Aorta (tissue), 5 donors: ENCODE results near the gene FLYWCH2. TPM values are rescaled to one million over a fixed set of nuclear protein-coding genes. Genes with fewer than 3 reads are reported as not detected.
"Not testable (repeated sequence)": the region's sequence is repeated elsewhere in the genome, so short reads cannot be mapped to it uniquely, and the experiment has no call there.

Experiments used
- ATAC-seq: fragments of 200-7000 bp; cut with Tn5 transposase; one replicate; pipeline ENCODE4 v1.9.1; 2022; ENCODE audit warnings: moderate library complexity; ENCODE audit not compliant: low FRiP score
- DNase-seq, 2 donors: peaks; one replicate each; pipeline ENCODE4 v3.0.0-alpha.2; 2020
- H3K27ac ChIP-seq, 2 donors: one replicate each; pipeline ENCODE4 v1.5.1; 2013; ENCODE audit warnings: low read length in 2 of 2, mild to moderate bottlenecking in 2 of 2, moderate library complexity in 2 of 2, control low read depth in 1 of 2, inconsistent platforms in 1 of 2, low read depth in 1 of 2
- H3K27me3 ChIP-seq, 2 donors: one replicate each; pipeline ENCODE4 v1.6.1; 2013; ENCODE audit warnings: control low read depth in 1 of 2, low read length in 1 of 2, mild to moderate bottlenecking in 1 of 2, moderate library complexity in 1 of 2; ENCODE audit not compliant: insufficient read depth in 2 of 2, control insufficient read depth in 1 of 2
- H3K36me3 ChIP-seq, 2 donors: one replicate each; pipeline ENCODE4 v1.6.1; 2013; ENCODE audit warnings: control low read depth in 1 of 2, low read length in 1 of 2, mild to moderate bottlenecking in 1 of 2; ENCODE audit not compliant: insufficient read depth in 2 of 2, control insufficient read depth in 1 of 2
- H3K4me1 ChIP-seq, 2 donors: one replicate each; pipeline ENCODE4 v1.6.1; 2013; ENCODE audit warnings: low read length in 2 of 2, control low read depth in 1 of 2, mild to moderate bottlenecking in 1 of 2, moderate library complexity in 1 of 2; ENCODE audit not compliant: insufficient read depth in 2 of 2, control insufficient read depth in 1 of 2
- H3K4me3 ChIP-seq, 2 donors: one replicate each; pipeline ENCODE4 v1.5.1; 2013; ENCODE audit warnings: low read length in 2 of 2, control low read depth in 1 of 2, mild to moderate bottlenecking in 1 of 2
- H3K9me3 ChIP-seq: one replicate; pipeline ENCODE4 v1.6.1; 2013; ENCODE audit warnings: mild to moderate bottlenecking, low read length; ENCODE audit not compliant: control insufficient read depth
- WGBS, 2 donors: extraction: QIAGEN DNeasy Blood & Tissue Kit; methylation state at CpG; one replicate each; pipeline ENCODE4 v1.1.7; 2013; 5-methylcytosine and 5-hydroxymethylcytosine counted together
- intact Hi-C, 2 donors: fragments of 100-400 bp; cut with DNase I; formaldehyde crosslinking; loops; one replicate each; pipeline versions ENCODE4 v1.14.2 to v1.15.0; 2022
- polyA plus RNA-seq, 2 donors: library from polyadenylated mRNA; stranded (reverse); fragments of 200-250 nt; gene quantifications; one replicate each; pipeline ENCODE4 v1.2.3, GENCODE V29; 2013
- total RNA-seq, 2 donors: library from RNA; stranded (reverse); fragmentation: NEBNext Ultra II Directional; extraction: Animal tissue kit (Norgen Biotek cat#: 25700); gene quantifications; one replicate each; pipeline ENCODE4 v1.2.1, GENCODE V29; 2021
- donor health status: healthy with polysubstance abuse.
- donor health status: Bipolar disorder and iron deficiency.
- donor health status: DM: no; HTN: no; CAD: no.
- donor health status: DM: no; HTN: no; CAD: no.
- donor health status: DM: yes; HTN: yes; CAD: no.

FLYWCH2 gene
- total and polyA plus RNA-seq, 4 donors: 11.5 to 32.6 (median 16.7) TPM

DNA sequence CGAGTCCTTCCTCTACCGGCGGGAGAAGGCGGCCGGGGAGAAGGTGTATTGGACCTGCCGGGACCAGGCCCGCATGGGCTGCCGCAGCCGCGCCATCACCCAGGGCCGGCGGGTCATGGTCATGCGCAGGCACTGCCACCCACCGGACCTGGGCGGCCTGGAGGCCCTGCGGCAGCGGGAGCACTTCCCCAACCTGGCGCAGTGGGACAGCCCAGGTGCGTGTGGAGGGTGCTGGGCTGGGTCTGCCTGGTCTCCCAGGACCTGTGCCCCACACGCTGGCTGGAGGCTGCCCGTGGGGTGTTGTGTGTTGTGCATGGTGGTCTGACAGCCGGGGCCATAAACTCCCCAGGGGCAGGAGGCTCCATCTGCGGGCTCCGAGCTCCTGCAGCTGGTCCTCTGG, 54.2 kb downstream of the FLYWCH2 start:
- no peak for DNase-seq
- Histone ChIP-seq H3K27me3 (no peaks in the 10 kb centered on the region), H3K27ac (no peak overlapping the region), H3K4me1 (no peaks in the 10 kb centered on the region), H3K4me3 (no peak overlapping the region), H3K36me3 (peaks cover 3 to 7% of the 10 kb centered on the region in 2 donors), H3K9me3 (no peaks in the 10 kb centered on the region)
- 88 to 92% methylated on average over 23 to 24 of the region's 24 CpGs for WGBS, 2 donors
- no peak for ATAC-seq
- intact Hi-C loops: no loop called here

DNA sequence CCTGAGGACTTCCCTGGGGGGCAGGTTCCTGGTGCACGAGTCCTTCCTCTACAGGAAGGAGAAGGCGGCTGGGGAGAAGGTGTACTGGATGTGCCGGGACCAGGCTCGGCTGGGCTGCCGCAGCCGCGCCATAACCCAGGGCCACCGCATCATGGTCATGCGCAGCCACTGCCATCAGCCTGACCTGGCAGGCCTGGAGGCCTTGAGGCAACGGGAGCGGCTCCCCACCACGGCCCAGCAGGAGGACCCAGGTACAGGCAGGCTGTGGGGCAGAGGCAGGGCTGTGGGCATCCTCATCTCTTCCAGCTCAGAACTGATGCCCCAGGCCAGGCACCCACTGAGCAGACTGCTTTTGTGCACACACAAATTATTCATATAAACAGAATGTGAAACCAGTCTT, 55.2 kb downstream of the FLYWCH2 start:
- no peaks in the 10 kb centered on the region for H3K27me3 ChIP-seq
- intact Hi-C loops: no loop called here
- H3K27ac ChIP-seq: no peak overlapping the region
- peaks cover 3 to 7% of the 10 kb centered on the region in 2 donors for H3K36me3 ChIP-seq
- no peak overlapping the region for H3K4me3 ChIP-seq
- H3K4me1 ChIP-seq: no peaks in the 10 kb centered on the region
- ATAC-seq (no peak), DNase-seq (no peak)
- no peaks in the 10 kb centered on the region for H3K9me3 ChIP-seq
- WGBS, 2 donors: 94 to 95% methylated on average over 11 to 12 of the region's 12 CpGs

DNA sequence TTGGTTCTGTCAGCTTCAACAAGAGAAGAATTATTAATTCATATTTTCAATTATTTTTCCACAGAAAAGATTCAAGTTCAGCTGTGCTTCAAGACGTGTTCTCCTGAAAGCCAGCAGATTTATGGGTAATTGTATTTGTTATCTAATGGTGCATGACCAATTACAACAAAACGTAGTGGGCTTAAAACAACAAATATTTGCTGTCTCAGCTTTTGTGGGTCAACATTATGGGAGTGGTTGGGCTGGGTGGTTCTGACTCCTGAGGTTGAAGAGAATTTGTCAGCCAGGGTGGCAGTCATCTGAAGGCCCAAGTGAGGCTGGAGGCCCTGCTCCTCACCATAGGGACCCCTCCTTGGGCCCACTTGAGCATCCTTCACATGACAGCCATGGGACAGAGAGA, 57.0 kb downstream of the FLYWCH2 start:
- Histone ChIP-seq H3K36me3 (peaks cover 3 to 7% of the 10 kb centered on the region in 2 donors), H3K27me3 (no peaks in the 10 kb centered on the region), H3K9me3 (no peaks in the 10 kb centered on the region), H3K4me1 (no peaks in the 10 kb centered on the region), H3K4me3 (no peak overlapping the region), H3K27ac (no peak overlapping the region)
- no peak for ATAC-seq
- 49 to 61% methylated on average over 2 of the region's 2 CpGs for WGBS, 2 donors
- no peak for DNase-seq
- intact Hi-C loops: no loop called here

DNA sequence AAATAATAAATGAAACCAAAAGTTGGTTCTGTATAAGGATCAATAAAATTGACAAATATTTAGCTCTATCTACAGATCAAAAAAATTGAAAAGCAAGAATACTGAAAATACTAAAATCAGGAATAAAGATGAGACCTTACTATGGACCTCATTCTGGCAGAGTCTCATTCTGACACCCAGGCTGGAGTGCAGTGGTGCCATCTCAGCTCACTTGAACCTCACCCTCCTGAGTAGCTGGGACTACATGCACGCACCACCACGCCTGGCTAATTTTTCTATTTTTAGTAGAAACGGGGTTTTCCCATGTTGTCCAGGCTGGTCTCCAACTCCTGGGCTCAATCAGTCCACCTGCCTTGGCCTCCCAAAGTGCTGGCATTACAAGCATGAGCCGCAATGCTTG, 59.0 kb downstream of the FLYWCH2 start:
- Histone ChIP-seq H3K9me3 (no peaks in the 10 kb centered on the region), H3K36me3 (peaks cover 0 to 5% of the 10 kb centered on the region in 2 donors), H3K4me1 (no peaks in the 10 kb centered on the region), H3K4me3 (no peak overlapping the region), H3K27ac (no peak overlapping the region), H3K27me3 (no peaks in the 10 kb centered on the region)
- WGBS, 2 donors: 72% methylated on average over 4 of the region's 4 CpGs
- DNase-seq: no peak
- intact Hi-C loops: no loop called here
- no peak for ATAC-seq

DNA sequence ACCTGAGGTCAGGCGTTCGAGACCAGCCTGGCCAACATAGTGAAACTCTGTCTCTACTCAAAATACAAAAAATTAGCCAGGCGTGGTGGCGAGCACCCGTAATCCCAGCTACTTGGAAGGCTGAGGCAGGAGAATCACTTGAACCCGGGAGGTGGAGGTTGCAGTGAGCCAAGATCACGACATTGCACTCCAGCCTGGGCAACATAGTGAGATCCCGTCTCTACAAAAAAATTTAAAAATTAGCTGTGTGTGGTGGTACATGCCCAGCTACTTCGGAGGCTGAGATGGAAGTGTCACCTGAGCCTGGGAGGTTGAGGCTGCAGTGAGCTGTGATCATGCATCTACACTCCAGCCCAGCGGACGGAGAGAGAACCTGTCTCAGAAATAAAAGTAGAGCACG, 60.7 kb downstream of the FLYWCH2 start:
- ATAC-seq, H3K27ac ChIP-seq, H3K27me3 ChIP-seq, H3K36me3 ChIP-seq, H3K4me3 ChIP-seq, DNase-seq, intact Hi-C loops, H3K9me3 ChIP-seq, H3K4me1 ChIP-seq: not testable (repeated sequence)
- WGBS, 2 donors: 87 to 88% methylated on average over 12 of the region's 12 CpGs

DNA sequence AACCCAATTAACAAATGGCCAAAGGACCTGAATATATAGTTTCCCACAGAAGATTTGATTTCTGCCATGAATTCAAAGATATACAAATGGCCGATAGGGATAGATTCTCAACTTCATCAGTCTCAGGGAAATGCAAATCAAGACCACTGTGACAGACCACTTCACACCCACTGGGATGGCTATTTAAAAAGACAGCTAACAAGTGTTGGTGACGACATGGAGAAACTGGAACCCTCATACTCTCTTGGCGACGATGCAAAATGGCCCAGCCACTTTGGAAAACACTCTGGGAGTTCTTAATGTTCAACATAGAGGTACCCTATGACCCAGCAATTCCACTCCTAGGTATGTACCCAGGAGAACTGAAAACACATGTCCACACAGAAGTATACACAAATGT, 63.6 kb downstream of the FLYWCH2 start:
- no peaks in the 10 kb centered on the region for H3K9me3 ChIP-seq
- peaks cover 0 to 4% of the 10 kb centered on the region in 2 donors for H3K36me3 ChIP-seq

More for the DNA sequence above, 63.6 kb downstream of the FLYWCH2 start:
- Histone ChIP-seq H3K4me1 (no peaks in the 10 kb centered on the region), H3K27me3 (no peaks in the 10 kb centered on the region), H3K4me3 (no peak overlapping the region), H3K27ac (no peak overlapping the region)
- WGBS, 2 donors: 95 to 97% methylated on average over 4 of the region's 4 CpGs
- no peak for DNase-seq
- intact Hi-C loops: no loop called here
- ATAC-seq: no peak

Other genes starting within 250 kb of the FLYWCH2 start
- 10 to 100 TPM; 14.3 to 15.5 TPM for gene KCTD5, start 200.7 kb upstream of the FLYWCH2 start, total RNA-seq
- 10 to 100 TPM in 1 of 2 donors, 1 to 10 TPM in 1; 9.7 to 13.0 TPM for gene KCTD5, start 200.7 kb upstream of the FLYWCH2 start, polyA plus RNA-seq
- gene PRSS27, start 163.0 kb upstream of the FLYWCH2 start, total RNA-seq: 1 to 10 TPM; 1.3 to 2.2 TPM
- gene PRSS27, start 163.0 kb upstream of the FLYWCH2 start, polyA plus RNA-seq: 1 to 10 TPM; 1.4 to 1.6 TPM
- gene SRRM2, start 130.6 kb upstream of the FLYWCH2 start, total RNA-seq: 100 to 1,000 TPM; 552 to 716 TPM
- 100 to 1,000 TPM; 194 to 946 TPM for gene SRRM2, start 130.6 kb upstream of the FLYWCH2 start, polyA plus RNA-seq
- gene ELOB, start 105.9 kb upstream of the FLYWCH2 start, total RNA-seq: 100 to 1,000 TPM; 146 to 174 TPM
- gene ELOB, start 105.9 kb upstream of the FLYWCH2 start, polyA plus RNA-seq: 100 to 1,000 TPM; 368 to 843 TPM
- gene PRSS33, start 95.7 kb upstream of the FLYWCH2 start, total RNA-seq: not detected
- under 1 TPM in 1 of 2 donors, not detected in 1; 0.08 TPM for gene PRSS33, start 95.7 kb upstream of the FLYWCH2 start, polyA plus RNA-seq
- not detected for gene PRSS41, start 84.7 kb upstream of the FLYWCH2 start, total RNA-seq
- gene PRSS41, start 84.7 kb upstream of the FLYWCH2 start, polyA plus RNA-seq: not detected
- gene PRSS21, start 66.0 kb upstream of the FLYWCH2 start, total RNA-seq: not detected
- gene PRSS21, start 66.0 kb upstream of the FLYWCH2 start, polyA plus RNA-seq: not detected
- under 1 TPM in 1 of 2 donors, not detected in 1; 0.48 TPM for gene ZG16B, start 52.9 kb upstream of the FLYWCH2 start, total RNA-seq
- 1 to 10 TPM in 1 of 2 donors, not detected in 1; 4.8 TPM for gene ZG16B, start 52.9 kb upstream of the FLYWCH2 start, polyA plus RNA-seq
- not detected for gene PRSS22, start 25.0 kb upstream of the FLYWCH2 start, total RNA-seq
- gene PRSS22, start 25.0 kb upstream of the FLYWCH2 start, polyA plus RNA-seq: 1 to 10 TPM in 1 of 2 donors, under 1 TPM in 1; 0.31 to 1.5 TPM
- gene FLYWCH1, start 28.7 kb downstream of the FLYWCH2 start, total RNA-seq: 10 to 100 TPM; 40.6 to 72.4 TPM
- 100 to 1,000 TPM in 1 of 2 donors, 10 to 100 TPM in 1; 24.2 to 103 TPM for gene FLYWCH1, start 28.7 kb downstream of the FLYWCH2 start, polyA plus RNA-seq
- not detected for gene KREMEN2, start 81.1 kb downstream of the FLYWCH2 start, total RNA-seq
- gene KREMEN2, start 81.1 kb downstream of the FLYWCH2 start, polyA plus RNA-seq: not detected
- 1 to 10 TPM; 4.0 to 5.7 TPM for gene PAQR4, start 86.1 kb downstream of the FLYWCH2 start, total RNA-seq
- 1 to 10 TPM; 1.5 to 2.6 TPM for gene PAQR4, start 86.1 kb downstream of the FLYWCH2 start, polyA plus RNA-seq
- gene PKMYT1, start 97.2 kb downstream of the FLYWCH2 start, total RNA-seq: 1 to 10 TPM; 1.5 to 2.4 TPM
- 1 to 10 TPM; 1.1 to 2.4 TPM for gene PKMYT1, start 97.2 kb downstream of the FLYWCH2 start, polyA plus RNA-seq
- under 1 TPM in 1 of 2 donors, not detected in 1; 0.18 TPM for gene CLDN9, start 129.7 kb downstream of the FLYWCH2 start, total RNA-seq
- gene CLDN9, start 129.7 kb downstream of the FLYWCH2 start, polyA plus RNA-seq: under 1 TPM in 1 of 2 donors, not detected in 1; 0.20 TPM
- gene CLDN6, start 135.0 kb downstream of the FLYWCH2 start, total RNA-seq: not detected
- gene CLDN6, start 135.0 kb downstream of the FLYWCH2 start, polyA plus RNA-seq: not detected
- 100 to 1,000 TPM in 1 of 2 donors, 10 to 100 TPM in 1; 60.4 to 271 TPM for gene TNFRSF12A, start 137.2 kb downstream of the FLYWCH2 start, total RNA-seq
- gene TNFRSF12A, start 137.2 kb downstream of the FLYWCH2 start, polyA plus RNA-seq: 100 to 1,000 TPM in 1 of 2 donors, 10 to 100 TPM in 1; 84.9 to 107 TPM
- 10 to 100 TPM; 88.5 to 99.7 TPM for gene HCFC1R1, start 140.7 kb downstream of the FLYWCH2 start, total RNA-seq
- gene HCFC1R1, start 140.7 kb downstream of the FLYWCH2 start, polyA plus RNA-seq: 100 to 1,000 TPM; 299 to 303 TPM
- 10 to 100 TPM; 18.9 to 29.8 TPM for gene THOC6, start 140.8 kb downstream of the FLYWCH2 start, total RNA-seq
- 10 to 100 TPM; 18.5 to 60.6 TPM for gene THOC6, start 140.8 kb downstream of the FLYWCH2 start, polyA plus RNA-seq
- under 1 TPM; 0.10 to 0.18 TPM for gene BICDL2, start 153.7 kb downstream of the FLYWCH2 start, total RNA-seq
- 1 to 10 TPM in 1 of 2 donors, under 1 TPM in 1; 0.05 to 3.6 TPM for gene BICDL2, start 153.7 kb downstream of the FLYWCH2 start, polyA plus RNA-seq
- gene MMP25, start 163.3 kb downstream of the FLYWCH2 start, total RNA-seq: 10 to 100 TPM in 1 of 2 donors, 1 to 10 TPM in 1; 3.2 to 11.4 TPM
- under 1 TPM; 0.36 to 0.75 TPM for gene MMP25, start 163.3 kb downstream of the FLYWCH2 start, polyA plus RNA-seq
- 10 to 100 TPM; 30.2 to 71.6 TPM for gene IL32, start 182.4 kb downstream of the FLYWCH2 start, total RNA-seq
- gene IL32, start 182.4 kb downstream of the FLYWCH2 start, polyA plus RNA-seq: 100 to 1,000 TPM in 1 of 2 donors, 10 to 100 TPM in 1; 18.2 to 137 TPM
- gene ZSCAN10, start 216.1 kb downstream of the FLYWCH2 start, total RNA-seq: not detected
- not detected for gene ZSCAN10, start 216.1 kb downstream of the FLYWCH2 start, polyA plus RNA-seq
- gene ZNF205, start 229.4 kb downstream of the FLYWCH2 start, total RNA-seq: 10 to 100 TPM in 1 of 2 donors, 1 to 10 TPM in 1; 7.1 to 10.0 TPM
- gene ZNF205, start 229.4 kb downstream of the FLYWCH2 start, polyA plus RNA-seq: 10 to 100 TPM in 1 of 2 donors, 1 to 10 TPM in 1; 8.9 to 36.6 TPM